SK-N-SH (cell line): ENCODE measurements around the gene RNFT2. TPM values are rescaled to one million over a fixed set of nuclear protein-coding genes. Genes with fewer than 3 reads are reported as not detected.

Experiments
- CTCF ChIA-PET: fragments of 300-600, 350-600 bp; formaldehyde crosslinking; extraction: SDS; loops from one replicate; lab custom pipeline; 2021; lab: Yijun Ruan, JAX
- POLR2A ChIA-PET: fragments of 350-600 bp; sonication (Branson Sonifier 250); formaldehyde crosslinking; extraction: SDS; loops from one replicate; lab custom pipeline; 2020; ENCODE audit warnings: antibody characterized with exemption, inconsistent platforms; lab: Yijun Ruan, JAX
- DNase-seq: peaks from one replicate; pipeline ENCODE4 v3.0.0; 2012
- H2AFZ ChIP-seq: fragments of 200-600 bp; sonication (generic); 2 replicates; pipeline ENCODE4 v1.8.1; 2016; ENCODE audit warnings: antibody characterized with exemption, mild to moderate bottlenecking, low read depth
- H3F3A ChIP-seq: fragments of 200-600 bp; sonication (generic); replicated peaks from 2 replicates; pipeline ENCODE3; 2016; ENCODE audit warnings: antibody characterized with exemption, mild to moderate bottlenecking; ENCODE audit not compliant: insufficient read depth
- H3K27ac ChIP-seq, 2 experiments: fragments of 200-500 bp in 1 of 2; fragments of 200-600 bp in 1 of 2; sonication (Bioruptor generic) in 1 of 2; sonication (generic), shearing (Covaris generic) in 1 of 2; 2 replicates each; pipeline versions ENCODE4 v1.5.1 to v1.6.1; 2014 to 2016; ENCODE audit warnings: low read depth in 2 of 2, inconsistent platforms in 1 of 2, low read length in 1 of 2, mild to moderate bottlenecking in 1 of 2, mixed read lengths in 1 of 2
- H3K27me3 ChIP-seq: fragments of 200-600 bp; sonication (generic), shearing (Covaris generic); 2 replicates; pipeline ENCODE4 v1.6.1; 2016; ENCODE audit warnings: mixed run types; ENCODE audit not compliant: insufficient read depth
- H3K36me3 ChIP-seq, 2 experiments: fragments of 200-500 bp in 1 of 2; fragments of 200-600 bp in 1 of 2; sonication (Bioruptor generic) in 1 of 2; sonication (generic) in 1 of 2; replicated peaks in 1 of 2; 2 replicates each; pipeline versions ENCODE3 to v1.5.1; 2014 to 2016; ENCODE audit warnings: low read length in 1 of 2, mild to moderate bottlenecking in 1 of 2; ENCODE audit not compliant: insufficient read depth in 2 of 2, control insufficient read depth in 1 of 2
- H3K4me1 ChIP-seq, 2 experiments: fragments of 200-500 bp in 1 of 2; fragments of 200-600 bp in 1 of 2; sonication (Bioruptor generic) in 1 of 2; sonication (generic), shearing (Covaris generic) in 1 of 2; 2 replicates each; pipeline versions ENCODE4 v1.5.1 to v1.6.1; 2014 to 2016; ENCODE audit warnings: low read depth in 1 of 2, low read length in 1 of 2, mixed run types in 1 of 2; ENCODE audit not compliant: insufficient read depth in 2 of 2, control insufficient read depth in 1 of 2
- H3K4me2 ChIP-seq: fragments of 200-600 bp; sonication (generic), shearing (Covaris generic); 2 replicates; pipeline ENCODE4 v1.6.1; 2017; ENCODE audit warnings: mixed run types
- H3K4me3 ChIP-seq, 2 experiments: fragments of 200-500 bp in 1 of 2; fragments of 200-600 bp in 1 of 2; sonication (Bioruptor generic) in 1 of 2; sonication (generic), shearing (Covaris generic) in 1 of 2; 2 replicates each; pipeline versions ENCODE4 v1.5.1 to v1.8.1; 2014 to 2016; ENCODE audit warnings: low read depth in 2 of 2, inconsistent platforms in 1 of 2, low read length in 1 of 2, mild to moderate bottlenecking in 1 of 2, mixed read lengths in 1 of 2, moderate library complexity in 1 of 2
- H3K79me2 ChIP-seq: fragments of 200-600 bp; sonication (generic); 2 replicates; pipeline ENCODE4 v1.8.1; 2017; ENCODE audit warnings: mild to moderate bottlenecking; ENCODE audit not compliant: insufficient read depth
- H3K9ac ChIP-seq: fragments of 200-600 bp; sonication (generic); 2 replicates; pipeline ENCODE4 v1.6.1; 2017; ENCODE audit warnings: mixed run types
- H3K9me2 ChIP-seq: fragments of 200-600 bp; sonication (generic); 2 replicates; pipeline ENCODE4 v1.6.1; 2017; ENCODE audit warnings: mixed run types
- H3K9me3 ChIP-seq: fragments of 200-600 bp; sonication (generic); 2 replicates; pipeline ENCODE4 v1.6.1; 2017; ENCODE audit warnings: mixed run types, mild to moderate bottlenecking, moderate library complexity
- H4K20me1 ChIP-seq: fragments of 200-600 bp; sonication (generic); 2 replicates; pipeline ENCODE4 v1.6.1; 2017; ENCODE audit warnings: mild to moderate bottlenecking, mixed run types; ENCODE audit not compliant: insufficient read depth
- EP300 ChIP-seq, 2 experiments: IDR thresholded peaks; 2 replicates each; pipeline versions ENCODE4 v1.4.0 to v1.6.1; 2012; ENCODE audit warnings: borderline replicate concordance in 1 of 2, low read depth in 1 of 2, low read length in 1 of 2
- EZH2phosphoT487 ChIP-seq: fragments of 200-600 bp; sonication (generic); IDR thresholded peaks from 2 replicates; pipeline ENCODE4 v1.6.1; 2017; ENCODE audit warnings: low read depth, mixed run types, mild to moderate bottlenecking, antibody characterized with exemption, moderate library complexity, borderline replicate concordance
- FOXJ3 ChIP-seq: sonication (generic); formaldehyde crosslinking; IDR thresholded peaks from 2 replicates; pipeline ENCODE4 v1.5.1; 2020; ENCODE audit warnings: mild to moderate bottlenecking, missing genetic modification reagents
- GABPA ChIP-seq: IDR thresholded peaks from 2 replicates; pipeline ENCODE4 v1.4.0; 2012; ENCODE audit warnings: low read depth, mild to moderate bottlenecking
- MAX ChIP-seq: IDR thresholded peaks from 2 replicates; pipeline ENCODE4 v1.4.0; 2012; ENCODE audit warnings: low read depth
- NFIC ChIP-seq: IDR thresholded peaks from 2 replicates; pipeline ENCODE4 v1.4.0; 2012; ENCODE audit warnings: borderline replicate concordance
- REST ChIP-seq: IDR thresholded peaks from 2 replicates; pipeline ENCODE4 v1.6.1; 2012; ENCODE audit warnings: mild to moderate bottlenecking, low read depth, low read length, moderate library complexity
- RXRA ChIP-seq: IDR thresholded peaks from 2 replicates; pipeline ENCODE4 v1.4.0; 2012; ENCODE audit warnings: low read depth, mild to moderate bottlenecking, borderline replicate concordance
- SIN3A ChIP-seq: IDR thresholded peaks from 2 replicates; pipeline ENCODE4 v1.6.1; 2012; ENCODE audit warnings: low read depth, mild to moderate bottlenecking, low read length, moderate library complexity, borderline replicate concordance
- SMC3 ChIP-seq: IDR thresholded peaks from 2 replicates; pipeline ENCODE4 v1.6.1; 2012; ENCODE audit warnings: low read depth, low read length, improper control_type of control experiment
- TCF12 ChIP-seq: IDR thresholded peaks from 2 replicates; pipeline ENCODE4 v1.4.0; 2012
- USF1 ChIP-seq: IDR thresholded peaks from 2 replicates; pipeline ENCODE4 v1.4.0; 2012; ENCODE audit warnings: low read depth, borderline replicate concordance
- USF2 ChIP-seq: fragments of 150-350 bp; IDR thresholded peaks from 2 replicates; pipeline ENCODE4 v1.6.1; 2017; ENCODE audit warnings: antibody characterized with exemption, low read length, low read depth, borderline replicate concordance
- WGBS: methylation state at CpG from one replicate; pipeline ENCODE4 v1.1.6; 2017; ENCODE audit warnings: low lambda C conversion rate; 5-methylcytosine and 5-hydroxymethylcytosine counted together
- polyA plus RNA-seq, 3 experiments: library from polyadenylated mRNA; depleted of rRNA; stranded (reverse); fragments of >200 nt; gene quantifications; 2 replicates each; pipeline ENCODE4 v1.2.3, GENCODE V29; 2012

The RNFT2 gene
- polyA plus RNA-seq, 1 of the 3 experiments (the other 2 are of a cell fraction): 3.8 TPM

- no peak for TF ChIP-seq EZH2phosphoT487
- no peak for TF ChIP-seq NFIC
Observed at GRCh38 chr12:116891019-116891418, 152.9 kb downstream of the RNFT2 start (continued).

- no peak overlapping the region for H3K4me2 ChIP-seq
- H2AFZ ChIP-seq: no peak overlapping the region
- TF ChIP-seq REST (no peak), USF1 (peak; percentile 82)
- 68% methylated on average over 12 of the region's 12 CpGs for WGBS
- ChIA-PET POLR2A (no interaction called here), CTCF (interaction anchor here (1.3 kb wide), 1 partner anchor 12 kb away, joined by 5 read pairs; the partner anchor contains the start of gene HRK)
- H3K79me2 ChIP-seq: no peaks in the 10 kb centered on the region
- no peaks in the 10 kb centered on the region for H4K20me1 ChIP-seq
- peaks cover 6% of the 10 kb centered on the region; the same call in 1 of the 2 replicates for H3K27me3 ChIP-seq
- H3K4me1 ChIP-seq: no peaks in the 10 kb centered on the region
- H3K27ac ChIP-seq: no peak overlapping the region
- no peaks in the 10 kb centered on the region for H3F3A ChIP-seq
- H3K9me3 ChIP-seq: no peaks in the 10 kb centered on the region
- no peak overlapping the region for H3K4me3 ChIP-seq
- no peak overlapping the region for H3K9ac ChIP-seq
- H3K9me2 ChIP-seq: no peaks in the 10 kb centered on the region
- no peaks in the 10 kb centered on the region for H3K36me3 ChIP-seq
- DNase-seq: no peak
Observed at GRCh38 chr12:116892349-116893140, 154.4 kb downstream of the RNFT2 start.

- H4K20me1 ChIP-seq: no peaks in the 10 kb centered on the region
- no peaks in the 10 kb centered on the region for H3K79me2 ChIP-seq
- CTCF ChIA-PET: no interaction called here
- no peak overlapping the region for H3K27ac ChIP-seq
- no peaks in the 10 kb centered on the region for H3F3A ChIP-seq
- H3K4me3 ChIP-seq: no peak overlapping the region
- H3K27me3 ChIP-seq: 0 out of 2 replicates have a peak, but pooled peaks cover 6% of the 10 kb centered on the region
- DNase-seq: no peak
- H3K36me3 ChIP-seq: no peaks in the 10 kb centered on the region
- H2AFZ ChIP-seq: no peak overlapping the region
- 66% methylated on average over 3 of the region's 3 CpGs for WGBS
- H3K9me2 ChIP-seq: no peaks in the 10 kb centered on the region
- POLR2A ChIA-PET: no interaction called here
- H3K4me2 ChIP-seq: no peak overlapping the region
- no peak overlapping the region for H3K9ac ChIP-seq
- H3K4me1 ChIP-seq: no peaks in the 10 kb centered on the region
- H3K9me3 ChIP-seq: no peaks in the 10 kb centered on the region
- no peak for TF ChIP-seq MAX
- no peak for TF ChIP-seq SIN3A
- TF ChIP-seq FOXJ3 (CRISPR knock-in tag): no peak
- TF ChIP-seq RXRA: no peak
- TF ChIP-seq GABPA: no peak
- no peak for TF ChIP-seq EP300 (IDR thresholded peaks at IDR 0.05; ENCODE audit: borderline replicate concordance in 1 of 2, low read depth in 1 of 2, low read length in 1 of 2)
- no peak for TF ChIP-seq TCF12
- no peak for TF ChIP-seq NFIC
- TF ChIP-seq SMC3: no peak
- TF ChIP-seq REST: no peak
- TF ChIP-seq USF2: no peak
Observed at GRCh38 chr12:116894913-116895312, 156.8 kb downstream of the RNFT2 start.
